GDM1 (cell line): Measurements from ENCODE around the gene GPR142.
"Not testable (repeated sequence)": the region's sequence is repeated elsewhere in the genome, so short reads cannot be mapped to it uniquely, and the experiment has no call there.

Experiments
- DNase-seq: peaks from one replicate; lab custom pipeline; 2025; lab: John Stamatoyannopoulos, UW

GPR142 gene

DNA sequence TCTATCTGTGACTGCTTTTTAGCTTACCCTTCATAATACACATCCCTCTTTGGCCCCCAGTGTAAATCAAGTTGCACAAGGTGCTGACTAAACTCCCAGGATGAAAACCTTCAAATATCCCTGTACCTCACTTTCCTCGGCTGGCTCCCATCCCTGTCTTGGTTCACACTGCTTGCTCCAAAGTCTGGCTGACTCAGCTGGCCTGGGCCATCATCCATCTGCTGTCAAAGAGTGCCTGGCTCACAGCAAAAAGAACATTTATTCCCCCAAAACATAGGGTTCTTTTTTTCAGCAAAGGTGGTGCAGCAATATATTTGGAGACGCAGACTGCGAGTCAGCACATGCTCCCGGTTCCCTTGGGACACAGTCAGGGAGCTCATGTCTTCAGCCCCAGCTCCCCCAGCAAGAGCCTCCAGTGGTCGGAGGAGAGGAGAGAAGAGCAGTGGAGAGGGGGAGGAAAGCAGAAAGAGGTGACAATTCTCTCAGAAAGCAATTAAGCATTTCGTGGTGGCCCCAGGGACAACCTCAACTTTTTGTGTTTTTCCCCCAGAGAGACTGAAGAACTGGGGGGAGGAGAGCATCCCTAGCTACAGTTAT, 26.1 kb downstream of the GPR142 start:
- no peak for DNase-seq

DNA sequence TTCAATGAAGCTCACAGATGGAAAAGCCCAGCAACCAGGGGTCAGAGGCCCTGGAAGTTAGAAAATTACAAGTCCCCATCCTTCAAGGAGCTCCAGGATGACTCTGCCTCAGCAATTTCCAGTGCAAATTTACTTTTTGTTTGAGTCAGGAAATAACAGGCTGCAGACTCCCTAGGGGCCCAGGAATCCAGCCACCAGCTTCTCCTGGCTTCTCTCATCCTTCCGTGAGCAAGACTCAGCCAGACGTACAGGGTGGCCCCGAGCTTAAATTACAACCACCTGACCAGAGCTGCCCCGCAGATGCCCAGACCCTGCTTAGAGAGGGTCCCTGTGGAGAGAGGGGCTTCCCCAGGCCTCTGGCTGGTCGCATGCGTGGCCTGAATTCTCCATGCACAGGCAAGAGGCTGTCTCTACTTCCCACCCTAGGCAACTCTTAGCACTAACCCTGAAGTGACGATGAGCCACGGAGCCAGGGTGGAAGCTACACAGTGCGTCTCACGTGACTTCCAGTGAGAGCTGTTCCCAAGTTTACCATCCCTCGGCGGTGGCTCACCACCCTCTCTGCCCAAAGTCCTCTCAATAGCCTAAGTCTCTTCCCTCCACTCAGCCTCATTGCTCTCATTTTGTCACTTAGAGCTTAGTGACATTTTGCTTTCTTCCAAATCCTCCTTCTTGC, 27.1 kb downstream of the GPR142 start:
- no peak for DNase-seq

DNA sequence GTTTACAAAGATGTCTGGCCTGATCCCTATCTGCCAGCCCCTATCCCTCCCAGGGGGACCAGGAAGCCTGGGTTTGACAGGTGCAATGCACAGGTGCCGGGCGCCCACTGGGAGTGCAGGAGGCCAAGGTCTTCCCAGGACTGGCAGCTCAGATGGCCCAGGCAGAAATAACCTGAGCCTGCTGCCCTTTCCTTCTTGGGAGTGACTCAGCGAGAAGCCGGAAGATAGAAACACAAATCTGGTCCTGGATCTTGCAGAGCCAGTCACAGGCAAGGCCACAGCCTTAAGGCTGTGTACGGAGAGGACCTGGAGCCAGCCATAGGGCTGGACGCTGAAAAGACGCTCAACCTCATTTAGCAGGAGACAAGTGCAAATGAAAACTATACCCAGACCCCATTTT, 27.7 kb downstream of the GPR142 start:
- DNase-seq, result no peak

DNA sequence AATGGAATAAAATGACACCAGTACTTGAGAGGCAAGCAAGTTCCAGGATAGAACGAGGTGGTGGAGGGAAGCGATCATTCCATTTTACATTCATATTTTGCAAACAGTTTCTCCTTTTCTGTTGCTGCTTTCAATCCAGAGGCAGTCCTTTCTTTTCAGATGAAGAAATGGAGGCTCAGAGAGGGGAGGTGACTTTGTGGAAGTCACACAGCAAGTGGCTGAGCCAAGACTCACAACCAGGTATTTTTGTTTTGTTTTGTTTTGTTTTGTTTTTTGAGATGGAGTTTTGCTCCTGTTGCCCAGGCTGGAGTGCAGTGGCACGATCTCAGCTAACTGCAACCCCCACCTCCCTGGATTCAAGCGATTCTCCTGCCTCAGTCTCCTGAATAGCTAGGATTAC, 29.3 kb downstream of the GPR142 start:
- no peak for DNase-seq

DNA sequence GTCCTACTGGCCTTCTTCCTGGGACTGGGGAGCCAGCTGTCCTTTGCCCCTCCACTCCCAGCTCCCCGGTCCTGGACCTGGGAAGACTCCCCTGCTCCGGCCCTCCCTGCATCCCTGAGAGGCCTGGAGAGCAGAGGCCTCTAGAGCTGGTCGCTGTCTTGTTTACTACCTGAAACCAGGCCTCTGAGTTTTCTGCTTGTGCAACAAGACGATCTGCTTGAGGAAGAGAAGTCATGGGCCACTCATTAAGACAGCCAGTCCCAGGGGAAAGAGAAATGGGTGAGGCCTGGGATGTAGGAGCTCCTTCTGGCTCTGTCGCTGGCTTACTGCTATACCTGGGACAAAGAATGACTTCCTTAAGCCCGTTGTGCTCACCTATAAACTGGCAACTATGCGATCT, 34.7 kb downstream of the GPR142 start:
- no peak for DNase-seq

DNA sequence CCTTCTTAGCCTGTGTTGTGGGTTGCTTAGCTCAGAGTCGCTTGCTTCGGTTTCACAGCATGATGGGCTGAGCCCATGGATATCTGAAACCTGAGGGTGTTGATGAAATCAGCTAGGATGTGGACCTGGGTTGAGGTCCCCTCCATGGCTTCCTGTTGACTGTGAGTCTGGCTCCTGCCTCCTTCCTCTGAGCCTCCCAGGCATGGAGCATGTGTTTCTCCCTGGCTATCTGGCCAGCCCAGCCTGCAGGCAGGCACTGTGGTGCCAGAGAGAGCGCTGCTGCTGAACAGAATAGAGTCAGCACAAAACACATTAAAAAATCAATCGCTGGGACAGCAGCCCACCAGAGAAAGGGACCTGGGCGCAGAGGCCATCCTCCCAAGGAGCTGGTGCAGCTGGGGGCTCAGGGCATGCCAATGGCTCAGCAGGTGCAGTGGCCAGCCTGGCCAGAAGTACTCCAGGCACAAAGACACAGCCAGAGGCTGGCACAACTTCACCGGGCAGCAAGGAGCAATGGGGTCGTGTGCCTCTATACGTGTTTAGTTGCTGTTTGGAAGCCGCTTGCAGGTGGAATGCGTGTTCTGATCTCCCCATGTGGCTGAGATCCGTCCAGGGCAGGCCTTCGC, 36.3 kb downstream of the GPR142 start:
- DNase-seq, result no peak

DNA sequence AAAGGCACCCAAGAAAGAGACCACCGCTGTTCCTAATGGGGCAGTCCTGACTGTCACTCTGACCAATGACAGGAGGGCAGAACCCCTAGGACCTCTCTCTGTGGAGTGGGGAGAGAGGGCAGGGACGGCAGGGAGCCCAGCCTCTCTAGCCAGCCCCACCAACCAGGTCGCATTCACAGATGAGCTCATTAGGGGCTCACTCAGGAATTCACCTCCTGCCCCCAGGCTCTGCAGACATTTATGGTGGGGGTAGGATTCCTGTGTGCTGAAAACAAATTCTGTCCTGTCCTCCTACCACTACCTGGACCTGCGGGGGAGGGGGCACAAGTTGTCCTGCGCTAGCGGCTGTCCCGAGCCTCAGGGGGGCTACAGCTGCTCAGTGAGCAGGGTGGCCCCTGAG, 36.9 kb downstream of the GPR142 start:
- no peak for DNase-seq

DNA sequence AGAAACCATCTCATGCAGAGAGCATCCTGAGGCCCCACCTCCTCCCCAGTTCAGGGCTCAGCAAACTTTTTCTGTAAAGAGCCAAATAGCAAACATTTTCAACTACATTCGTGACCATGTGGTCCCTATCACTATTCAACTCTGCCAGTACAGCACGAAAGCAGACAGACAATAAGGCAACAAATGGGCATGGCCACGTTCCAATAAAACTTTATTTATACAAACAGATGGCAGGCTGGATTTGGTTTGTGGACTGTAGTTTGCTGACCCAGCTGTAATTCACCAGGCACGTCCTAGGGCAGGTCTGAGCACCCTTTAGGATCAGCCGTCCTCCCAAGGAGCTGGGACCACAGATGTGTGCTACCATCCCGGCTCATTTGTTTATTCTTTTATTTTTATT, 37.5 kb downstream of the GPR142 start:
- DNase-seq, result no peak

DNA sequence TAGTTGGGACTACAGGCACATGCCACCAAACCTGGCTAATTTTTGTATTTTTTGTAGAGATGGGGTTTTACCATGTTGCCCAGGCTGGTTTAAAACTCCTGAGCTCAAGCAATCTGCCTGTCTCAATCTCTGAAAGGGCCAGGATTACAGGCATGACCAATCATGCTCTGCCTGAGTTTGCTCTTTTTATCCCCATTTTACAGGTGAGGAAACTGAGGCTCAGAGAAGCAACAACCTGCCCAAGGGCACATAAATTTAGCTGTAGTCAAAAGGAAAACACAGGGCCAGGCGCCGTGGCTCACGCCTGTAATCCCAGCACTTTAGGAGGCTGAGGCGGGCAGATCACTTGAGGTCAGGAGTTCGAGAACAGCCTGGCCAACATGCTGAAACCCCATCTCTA, 38.0 kb downstream of the GPR142 start:
- not testable (repeated sequence) for DNase-seq

DNA sequence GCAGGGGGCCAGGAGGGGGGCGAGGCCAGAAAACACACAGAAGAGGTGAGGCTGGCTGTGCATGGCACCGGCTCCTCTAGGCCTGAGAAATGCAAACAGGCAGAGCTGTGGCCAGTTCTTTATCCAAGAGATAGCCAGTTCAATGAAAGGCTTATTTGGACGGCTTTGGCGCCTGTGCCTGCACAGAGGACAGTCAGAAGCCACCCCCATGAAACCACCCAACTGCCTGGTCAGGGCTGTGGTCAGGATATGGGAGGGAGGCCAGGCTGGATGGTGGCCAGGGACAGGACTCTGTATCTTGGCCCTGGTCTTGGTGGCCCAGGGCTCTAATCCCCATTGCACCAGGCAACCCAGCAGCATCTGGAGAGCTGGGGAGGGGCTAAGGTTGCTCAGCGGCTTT, 40.1 kb downstream of the GPR142 start:
- no peak for DNase-seq

DNA sequence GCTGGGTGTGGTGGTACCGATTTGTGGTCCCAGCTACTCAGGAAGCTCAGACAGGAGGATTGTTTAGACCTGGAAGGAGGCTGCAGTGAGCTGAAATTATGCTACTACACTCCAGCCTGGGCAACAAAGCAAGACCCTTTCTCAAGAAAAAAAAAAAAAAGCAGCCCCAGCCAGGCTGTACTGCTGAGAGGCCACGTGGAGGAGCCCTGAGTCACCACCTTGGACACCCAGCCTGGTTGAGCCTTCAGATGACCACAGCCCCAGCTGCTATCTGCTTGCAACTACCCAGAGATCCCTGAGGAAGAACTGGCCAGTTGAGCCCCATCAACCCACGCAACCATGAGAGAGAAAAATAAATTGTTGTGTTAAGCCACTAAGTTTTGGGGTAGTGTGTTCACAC, 41.0 kb downstream of the GPR142 start:
- no peak for DNase-seq

DNA sequence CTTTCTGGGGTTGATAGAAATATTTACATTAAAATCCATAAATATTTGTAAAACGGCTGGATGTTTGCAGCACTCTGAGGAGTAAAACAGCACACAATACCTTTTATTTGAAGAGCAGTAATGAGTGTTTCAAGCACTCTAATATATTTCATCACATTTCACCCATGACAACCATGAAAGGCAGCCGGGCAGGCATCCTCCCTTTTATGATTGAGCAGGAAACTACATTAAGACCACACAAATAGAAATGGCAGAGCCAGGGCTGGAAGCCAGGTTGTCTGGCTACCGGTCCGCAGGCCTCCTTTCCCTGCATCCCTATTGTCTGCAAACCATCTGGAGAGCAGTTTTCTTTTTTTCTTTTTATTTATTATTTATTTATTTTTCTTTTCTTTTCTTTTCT, 41.5 kb downstream of the GPR142 start:
- no peak for DNase-seq

DNA sequence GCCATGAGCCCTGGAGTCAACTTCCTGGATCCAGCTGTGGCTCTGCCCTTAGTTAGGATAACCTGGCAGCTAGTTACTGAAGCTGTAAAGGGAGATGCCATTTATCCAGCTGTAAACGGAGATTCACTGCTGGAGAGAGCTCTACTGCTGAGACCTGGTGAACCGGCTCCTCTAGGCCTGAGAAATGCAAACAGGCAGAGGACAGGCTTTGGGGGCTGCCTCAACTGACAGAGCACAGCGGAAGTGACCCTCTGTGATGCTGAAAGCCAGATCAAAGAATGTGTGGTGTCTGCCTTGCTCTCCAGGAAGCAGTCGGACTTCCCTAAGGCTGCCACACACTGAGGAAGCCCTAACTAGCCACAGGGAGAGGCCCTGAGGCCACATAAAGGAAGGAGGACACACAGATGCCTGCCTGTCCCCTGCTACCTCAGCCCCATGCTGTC, 42.7 kb downstream of the GPR142 start:
- DNase-seq, result peak; percentile 18

DNA sequence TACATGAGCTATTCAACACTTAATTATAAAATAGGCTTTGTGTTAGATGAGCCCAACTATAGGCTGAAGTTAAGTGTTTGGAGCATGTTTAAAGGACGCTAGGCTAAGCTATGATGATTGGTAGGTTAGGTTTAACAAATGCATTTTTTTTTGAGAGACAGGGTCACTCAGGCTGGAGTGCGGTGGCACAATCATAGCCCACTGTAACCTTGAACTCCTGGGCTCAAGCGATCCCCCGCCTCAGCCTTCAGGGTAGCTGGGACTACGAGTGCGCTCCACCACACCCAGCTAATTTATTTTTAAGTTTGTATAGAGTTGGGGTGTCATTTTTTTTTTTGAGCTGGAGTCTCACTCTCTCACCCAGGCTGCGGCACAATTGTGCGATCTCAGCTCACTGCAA, 45.3 kb downstream of the GPR142 start:
- no peak for DNase-seq

DNA sequence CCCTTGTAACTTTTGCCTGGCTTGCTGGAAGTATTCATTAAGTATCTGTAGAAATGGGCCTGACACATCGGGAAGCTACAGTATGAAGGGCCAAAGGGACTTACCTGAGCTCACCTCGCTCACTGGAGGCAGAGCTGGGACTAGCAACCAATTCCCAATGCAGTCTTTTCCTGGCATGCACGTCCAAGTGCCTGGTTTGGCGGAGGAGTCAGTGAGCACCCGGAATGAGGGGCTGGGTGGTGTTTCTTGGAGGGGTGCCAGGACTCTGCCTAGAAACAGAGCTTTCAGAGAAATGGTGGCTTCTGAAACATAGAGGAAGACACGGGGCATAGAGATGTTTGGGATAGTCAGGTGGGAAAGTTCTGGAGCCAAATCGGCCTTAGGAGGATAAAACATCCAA, 46.2 kb downstream of the GPR142 start:
- no peak for DNase-seq

DNA sequence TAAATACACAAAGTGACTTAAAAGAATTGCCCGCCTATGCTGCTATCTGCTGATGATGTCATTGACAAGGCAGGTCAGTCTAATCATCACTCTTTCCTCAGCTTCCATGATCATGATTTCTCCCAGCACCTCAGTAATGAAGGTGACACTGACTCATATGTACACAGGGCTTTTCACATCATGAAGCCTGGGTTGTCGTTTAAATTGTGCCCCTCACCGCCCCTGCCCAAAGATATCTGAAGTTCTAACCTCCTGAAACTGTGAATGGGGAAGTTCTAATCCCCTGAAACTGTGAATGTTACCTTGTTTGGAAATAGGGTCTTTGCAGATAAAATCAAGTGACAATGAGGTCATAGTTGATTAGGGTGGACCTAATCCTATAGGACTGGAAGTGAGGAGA, 47.2 kb downstream of the GPR142 start:
- no peak for DNase-seq

DNA sequence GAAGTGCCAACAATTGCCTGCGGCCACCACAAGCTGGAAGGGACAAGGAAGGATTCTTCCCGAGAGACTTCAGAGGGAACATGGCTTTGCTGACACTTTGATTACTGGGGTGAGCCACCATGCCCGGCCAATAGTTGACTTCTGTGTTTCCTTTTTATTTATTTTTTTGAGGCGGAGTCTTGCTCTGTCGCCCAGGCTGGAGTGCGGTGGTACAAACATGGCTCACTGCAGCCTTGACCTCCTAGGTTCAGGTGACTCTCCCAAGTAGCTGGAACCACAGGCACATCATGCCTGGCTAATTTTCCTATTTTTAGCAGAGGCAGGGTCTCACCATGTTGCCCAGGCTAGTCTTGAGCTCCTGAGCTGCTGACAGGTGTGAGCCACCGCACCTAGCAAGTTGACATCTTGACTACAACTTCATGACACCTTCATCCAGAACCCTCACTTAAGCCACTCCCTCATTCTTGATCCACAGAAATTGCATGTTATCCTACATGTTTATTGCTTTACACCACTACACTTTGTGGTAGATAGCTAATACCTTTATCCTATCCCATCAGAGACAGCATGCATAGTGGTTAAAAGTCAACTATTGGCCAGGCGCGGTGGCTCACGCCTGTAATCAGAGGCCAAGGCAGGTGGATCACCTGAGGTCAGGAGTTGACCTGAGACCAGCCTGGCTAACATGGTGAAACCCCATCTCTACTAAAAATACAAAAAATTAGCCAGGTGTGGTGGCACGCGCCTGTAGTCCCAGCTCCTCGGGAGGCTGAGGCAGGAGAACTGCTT, 48.5 kb downstream of the GPR142 start:
- no peak for DNase-seq

DNA sequence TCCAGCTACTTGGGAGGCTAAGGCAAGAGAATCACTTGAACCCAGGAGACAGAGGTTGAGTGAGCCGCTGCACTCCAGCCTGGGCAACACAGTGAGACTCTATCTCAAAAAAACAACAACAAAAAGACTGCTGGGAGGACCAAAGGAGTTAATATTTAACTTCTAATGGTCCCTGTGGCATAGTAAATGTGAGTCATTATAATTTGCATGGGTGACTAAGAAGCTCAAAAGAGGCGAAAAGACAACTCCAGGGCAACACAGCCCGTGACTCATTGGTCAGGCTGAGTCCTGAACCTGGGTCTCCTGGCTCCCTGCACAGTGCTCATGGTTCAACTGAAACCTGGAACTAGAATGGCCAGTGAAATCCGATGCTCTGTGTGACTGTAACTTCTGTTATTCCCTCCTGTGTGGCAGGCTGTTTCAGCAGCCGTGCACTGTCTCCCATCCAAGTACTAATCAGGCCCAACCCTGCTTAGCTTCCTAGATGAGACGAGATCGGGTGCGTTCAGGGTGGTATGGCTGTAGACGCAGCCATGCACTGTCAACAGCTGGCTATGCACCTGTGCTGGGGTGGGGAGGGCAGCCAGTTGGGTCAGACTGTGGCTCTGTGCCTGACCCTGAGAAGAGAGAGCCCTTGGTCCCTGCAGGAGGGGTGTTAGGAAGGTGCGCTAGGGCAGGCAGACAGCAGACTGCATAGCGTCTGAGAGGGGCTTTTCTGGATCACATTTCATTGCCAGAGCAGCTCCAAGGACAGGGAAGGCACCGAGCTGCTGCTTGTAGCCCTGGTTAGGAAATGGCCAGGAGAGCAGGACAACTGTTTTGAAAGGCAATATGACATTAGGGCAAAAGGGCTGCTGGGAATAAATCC, 50.1 kb downstream of the GPR142 start:
- DNase-seq, result no peak

DNA sequence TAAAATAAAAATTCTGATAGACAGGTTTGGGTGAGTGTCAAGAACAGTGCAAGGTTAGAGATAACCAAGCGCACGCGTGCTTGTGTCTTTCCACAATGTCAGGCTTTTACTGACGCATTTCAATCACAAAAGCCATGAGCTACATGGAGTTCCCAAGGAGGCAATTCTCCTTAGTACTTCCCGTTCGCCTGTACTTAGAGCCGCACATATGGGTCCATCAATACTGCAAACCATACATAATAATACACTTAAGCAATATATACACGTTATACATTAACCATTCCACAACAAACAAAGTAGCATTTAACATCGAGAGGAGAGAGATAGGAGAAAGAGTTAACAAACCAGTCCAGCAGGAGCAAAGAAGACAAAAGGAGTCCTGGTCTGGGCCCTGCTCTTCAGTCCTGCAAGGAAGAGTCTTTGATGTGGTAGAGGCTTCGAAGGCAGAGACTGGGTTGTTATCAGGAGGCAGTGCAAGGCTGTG, 52.7 kb downstream of the GPR142 start:
- DNase-seq, result no peak
